ENCODE results near the gene MTMR3.

DNA sequence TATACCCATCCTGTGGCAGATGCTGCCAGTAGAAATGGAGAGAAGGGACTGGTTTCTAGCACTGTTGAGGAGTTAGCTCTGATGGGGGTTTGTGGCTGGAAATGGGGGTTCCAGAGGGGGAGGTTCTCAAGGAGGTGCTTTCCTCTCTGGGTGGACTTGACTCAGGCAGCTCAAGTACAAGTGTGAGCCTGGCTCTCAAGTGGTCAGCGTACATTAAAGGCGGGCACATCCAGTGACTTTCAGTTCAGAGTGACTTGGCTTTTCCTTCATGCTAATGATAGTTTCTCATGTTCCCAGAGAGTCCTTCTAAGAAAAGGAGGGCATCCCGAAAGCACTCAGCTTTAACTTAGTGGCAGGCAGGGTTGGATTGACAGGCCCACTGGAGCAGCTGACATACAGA is 138.4 kb downstream of the MTMR3 start:
- no peak for TF ChIP-seq EZH2phosphoT487 (IDR thresholded peaks at IDR 0.05; ENCODE audit: borderline replicate concordance, low read depth, low read length)
- TF ChIP-seq, protein P1, sequence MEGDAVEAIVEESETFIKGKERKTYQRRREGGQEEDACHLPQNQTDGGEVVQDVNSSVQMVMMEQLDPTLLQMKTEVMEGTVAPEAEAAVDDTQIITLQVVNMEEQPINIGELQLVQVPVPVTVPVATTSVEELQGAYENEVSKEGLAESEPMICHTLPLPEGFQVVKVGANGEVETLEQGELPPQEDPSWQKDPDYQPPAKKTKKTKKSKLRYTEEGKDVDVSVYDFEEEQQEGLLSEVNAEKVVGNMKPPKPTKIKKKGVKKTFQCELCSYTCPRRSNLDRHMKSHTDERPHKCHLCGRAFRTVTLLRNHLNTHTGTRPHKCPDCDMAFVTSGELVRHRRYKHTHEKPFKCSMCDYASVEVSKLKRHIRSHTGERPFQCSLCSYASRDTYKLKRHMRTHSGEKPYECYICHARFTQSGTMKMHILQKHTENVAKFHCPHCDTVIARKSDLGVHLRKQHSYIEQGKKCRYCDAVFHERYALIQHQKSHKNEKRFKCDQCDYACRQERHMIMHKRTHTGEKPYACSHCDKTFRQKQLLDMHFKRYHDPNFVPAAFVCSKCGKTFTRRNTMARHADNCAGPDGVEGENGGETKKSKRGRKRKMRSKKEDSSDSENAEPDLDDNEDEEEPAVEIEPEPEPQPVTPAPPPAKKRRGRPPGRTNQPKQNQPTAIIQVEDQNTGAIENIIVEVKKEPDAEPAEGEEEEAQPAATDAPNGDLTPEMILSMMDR (conservative IDR thresholded peaks at IDR 0.05; ENCODE audit: low read length), result no peak

Data from OCI-LY7 (cell line).